ENCODE measurements around the gene REV3L.

REV3L gene

GRCh38 chr6:111471533-111471932 is 11.5 kb downstream of the REV3L start:
- no peak for DNase-seq (ENCODE audit: low read depth in 2 of 2)

- DNase-seq (ENCODE audit: low read depth in 2 of 2) = no peak
These were observed 12.0 kb downstream of the REV3L start for GRCh38 chr6:111470991-111471390.

- DNase-seq (ENCODE audit: low read depth in 2 of 2) = no peak
These were observed 13.5 kb downstream of the REV3L start for GRCh38 chr6:111469543-111469942.

GRCh38 chr6:111468329-111469012 is 14.5 kb downstream of the REV3L start:
- peak; percentile 8 to 22 for DNase-seq (ENCODE audit: low read depth in 2 of 2)

- DNase-seq (ENCODE audit: low read depth in 2 of 2) = no peak
These were observed 18.8 kb downstream of the REV3L start for GRCh38 chr6:111464184-111464583.

GRCh38 chr6:111462770-111463391 is 20.1 kb downstream of the REV3L start:
- no peak for DNase-seq (ENCODE audit: low read depth in 2 of 2)

GRCh38 chr6:111461860-111462259 is 21.2 kb downstream of the REV3L start:
- no peak for DNase-seq (ENCODE audit: low read depth in 2 of 2)

GRCh38 chr6:111458670-111459232 is 24.3 kb downstream of the REV3L start:
- no peak for DNase-seq (ENCODE audit: low read depth in 2 of 2)

- DNase-seq (ENCODE audit: low read depth in 2 of 2) = no peak
These were observed 26.8 kb downstream of the REV3L start for GRCh38 chr6:111456208-111456607.

- DNase-seq (ENCODE audit: low read depth in 2 of 2) = no peak
These were observed 32.4 kb downstream of the REV3L start for GRCh38 chr6:111450636-111451035.

GRCh38 chr6:111450087-111450486 is 32.9 kb downstream of the REV3L start:
- no peak for DNase-seq (ENCODE audit: low read depth in 2 of 2)

- no peak for DNase-seq (ENCODE audit: low read depth in 2 of 2)
These were observed 33.9 kb downstream of the REV3L start for GRCh38 chr6:111449129-111449528.

- DNase-seq (ENCODE audit: low read depth in 2 of 2) = no peak
These were observed 36.0 kb downstream of the REV3L start for GRCh38 chr6:111447051-111447450.

GRCh38 chr6:111445861-111446267 is 37.2 kb downstream of the REV3L start:
- no peak for DNase-seq (ENCODE audit: low read depth in 2 of 2)

GRCh38 chr6:111444794-111445193 is 38.2 kb downstream of the REV3L start:
- no peak for DNase-seq (ENCODE audit: low read depth in 2 of 2)

GRCh38 chr6:111441678-111442243 is 41.3 kb downstream of the REV3L start:
- no peak for DNase-seq (ENCODE audit: low read depth in 2 of 2)

GRCh38 chr6:111439171-111439570 is 43.8 kb downstream of the REV3L start:
- DNase-seq (ENCODE audit: low read depth in 2 of 2) = no peak

- DNase-seq (ENCODE audit: low read depth in 2 of 2) = no peak
These were observed 45.4 kb downstream of the REV3L start for GRCh38 chr6:111437573-111437972.

GRCh38 chr6:111432511-111432910 is 50.5 kb downstream of the REV3L start:
- DNase-seq (ENCODE audit: low read depth in 2 of 2) = no peak

GRCh38 chr6:111430605-111431376 is 52.2 kb downstream of the REV3L start:
- no peak for DNase-seq (ENCODE audit: low read depth in 2 of 2)

GRCh38 chr6:111429571-111429970 is 53.4 kb downstream of the REV3L start:
- no peak for DNase-seq (ENCODE audit: low read depth in 2 of 2)

- no peak for DNase-seq (ENCODE audit: low read depth in 2 of 2)
These were observed 54.2 kb downstream of the REV3L start for GRCh38 chr6:111428811-111429210.

Measured in stimulated activated CD8-positive, alpha-beta memory T cell treated with anti-CD3 and anti-CD28 coated beads, Interleukin-2, amount 100 ng/mL, for 48 hours (primary cell).